C4-2B (cell line): ENCODE results near the gene LYST.

ENCODE experiments used
- ZFX ChIP-seq: fragments of 450-650 bp; IDR thresholded peaks from 2 replicates; pipeline ENCODE4 v1.6.1; 2017
- TF ChIP-seq, protein P1 (sequence below): fragments of 450-650 bp; conservative IDR thresholded peaks from 2 replicates; pipeline ENCODE4 v1.5.1; 2017; ENCODE audit warnings: mild to moderate bottlenecking

DNA sequence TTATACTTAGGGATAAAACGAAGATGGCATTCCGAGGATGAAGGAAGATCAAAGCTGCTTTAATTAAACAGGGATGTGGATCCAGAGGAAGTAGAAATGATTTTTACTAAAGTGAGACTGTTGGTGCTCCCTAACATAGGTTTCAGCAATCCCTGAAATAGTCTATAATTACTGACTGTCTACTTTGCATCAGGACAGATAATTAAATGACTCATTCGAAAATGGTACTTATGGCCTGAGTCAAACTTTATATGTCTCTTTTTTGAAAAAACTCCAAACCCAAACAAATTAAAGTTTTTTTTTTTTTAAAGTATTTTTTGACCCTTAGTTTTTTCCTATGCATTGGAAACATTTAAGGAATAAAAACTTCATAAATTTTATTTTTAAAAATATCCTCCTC lies 90.3 kb downstream of the LYST start:
- TF ChIP-seq, protein P1, sequence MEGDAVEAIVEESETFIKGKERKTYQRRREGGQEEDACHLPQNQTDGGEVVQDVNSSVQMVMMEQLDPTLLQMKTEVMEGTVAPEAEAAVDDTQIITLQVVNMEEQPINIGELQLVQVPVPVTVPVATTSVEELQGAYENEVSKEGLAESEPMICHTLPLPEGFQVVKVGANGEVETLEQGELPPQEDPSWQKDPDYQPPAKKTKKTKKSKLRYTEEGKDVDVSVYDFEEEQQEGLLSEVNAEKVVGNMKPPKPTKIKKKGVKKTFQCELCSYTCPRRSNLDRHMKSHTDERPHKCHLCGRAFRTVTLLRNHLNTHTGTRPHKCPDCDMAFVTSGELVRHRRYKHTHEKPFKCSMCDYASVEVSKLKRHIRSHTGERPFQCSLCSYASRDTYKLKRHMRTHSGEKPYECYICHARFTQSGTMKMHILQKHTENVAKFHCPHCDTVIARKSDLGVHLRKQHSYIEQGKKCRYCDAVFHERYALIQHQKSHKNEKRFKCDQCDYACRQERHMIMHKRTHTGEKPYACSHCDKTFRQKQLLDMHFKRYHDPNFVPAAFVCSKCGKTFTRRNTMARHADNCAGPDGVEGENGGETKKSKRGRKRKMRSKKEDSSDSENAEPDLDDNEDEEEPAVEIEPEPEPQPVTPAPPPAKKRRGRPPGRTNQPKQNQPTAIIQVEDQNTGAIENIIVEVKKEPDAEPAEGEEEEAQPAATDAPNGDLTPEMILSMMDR: no peak
- TF ChIP-seq ZFX: no peak
